DOHH2 (cell line): ENCODE measurements around the gene PTPN4.

Experiments
- CTCF ChIP-seq: fragments of 200-600 bp; sonication (generic); IDR thresholded peaks from one replicate; pipeline ENCODE4 v1.5.1; 2014; ENCODE audit warnings: antibody characterized with exemption, mild to moderate bottlenecking, low read depth, low read length; ENCODE audit not compliant: poor library complexity, severe bottlenecking
- EZH2phosphoT487 ChIP-seq: fragments of 200-600 bp; sonication (generic); IDR thresholded peaks from 2 replicates; pipeline ENCODE4 v1.6.1; 2017; ENCODE audit warnings: borderline replicate concordance, mild to moderate bottlenecking, antibody characterized with exemption, low read length, moderate library complexity, mixed read lengths

GRCh38 chr2:119772767-119773166 is 13.0 kb downstream of the PTPN4 start:
- TF ChIP-seq CTCF = no peak
- TF ChIP-seq EZH2phosphoT487 = no peak
